Activated naive CD4-positive, alpha-beta T cell treated with anti-CD3 and anti-CD28 coated beads for 36 hours (primary cell): ENCODE data around the gene IKZF2. TPM values are rescaled to one million over a fixed set of nuclear protein-coding genes. Genes with fewer than 3 reads are reported as not detected.

Source experiments
- CTCF ChIA-PET: fragments of 350-600 bp; sonication (Branson Sonifier 250); formaldehyde crosslinking; loops from one replicate; lab custom pipeline; 2021; ENCODE audit warnings: antibody characterized with exemption; lab: Charles Lee
- DNase-seq: peaks from one replicate; pipeline ENCODE4 v3.0.0-alpha.2; 2020
- H3K27ac Mint-ChIP-seq: one replicate; pipeline ENCODE4 v1.8.0; 2021; ENCODE audit warnings: mild to moderate bottlenecking, mixed read lengths
- H3K27me3 Mint-ChIP-seq: one replicate; pipeline ENCODE4 v1.8.0; 2021; ENCODE audit warnings: low read depth, mixed read lengths
- H3K36me3 Mint-ChIP-seq: one replicate; pipeline ENCODE4 v1.8.0; 2021; ENCODE audit warnings: low read depth, mixed read lengths
- H3K4me1 Mint-ChIP-seq: one replicate; pipeline ENCODE4 v1.8.0; 2021; ENCODE audit warnings: low read depth, mixed read lengths
- H3K4me3 Mint-ChIP-seq: one replicate; pipeline ENCODE4 v1.8.0; 2021; ENCODE audit warnings: mild to moderate bottlenecking, moderate library complexity, mixed read lengths
- H3K9me3 Mint-ChIP-seq: one replicate; pipeline ENCODE4 v1.8.0; 2021; ENCODE audit warnings: mixed read lengths
- intact Hi-C: fragments of 100-400 bp; cut with micrococcal nuclease; formaldehyde crosslinking; loops from one replicate; pipeline ENCODE4 v1.15.1; 2023
- total RNA-seq, 2 experiments: library from RNA; stranded (reverse); gene quantifications; one replicate each; pipeline ENCODE4 v1.2.3, GENCODE V29; 2021

IKZF2 gene
- total RNA-seq, 2 experiments from 2014 or later, result 1.6 to 1.7 TPM

GRCh38 chr2:213149949-213150314 is 1.5 kb downstream of the IKZF2 start:
- Mint-ChIP-seq H3K4me1 (peaks cover 17% of the 10 kb centered on the region), H3K9me3 (no peaks in the 10 kb centered on the region), H3K27me3 (peaks cover 50% of the 10 kb centered on the region), H3K36me3 (no peaks in the 10 kb centered on the region), H3K4me3 (peak overlapping the region; percentile 71), H3K27ac (no peak overlapping the region)
- intact Hi-C loops, result loop anchor here (2.0 kb wide), 2 partner anchors 31 to 135 kb away; partner anchors contain the start of gene SPAG16
- DNase-seq, result no peak
- CTCF ChIA-PET, result interaction anchor here (1.0 kb wide), 1 partner anchor 419 kb away, joined by 4 read pairs; no protein-coding TSS in a partner anchor

GRCh38 chr2:213149294-213149875 is 2.0 kb downstream of the IKZF2 start:
- H3K9me3 Mint-ChIP-seq, result no peaks in the 10 kb centered on the region
- no peak for DNase-seq
- H3K4me1 Mint-ChIP-seq, result peaks cover 17% of the 10 kb centered on the region
- intact Hi-C loops, result no loop called here
- peaks cover 47% of the 10 kb centered on the region for H3K27me3 Mint-ChIP-seq
- peak overlapping the region; percentile 71 for H3K4me3 Mint-ChIP-seq
- no peak overlapping the region for H3K27ac Mint-ChIP-seq
- CTCF ChIA-PET, result interaction anchor here (0.6 to 1.8 kb wide), 3 partner anchors 14 to 419 kb away, joined by 4 to 5 read pairs (median 4); no protein-coding TSS in a partner anchor
- H3K36me3 Mint-ChIP-seq, result no peaks in the 10 kb centered on the region

GRCh38 chr2:213148572-213149261 is 2.7 kb downstream of the IKZF2 start:
- H3K4me3 Mint-ChIP-seq, result peak overlapping the region; percentile 29
- no peaks in the 10 kb centered on the region for H3K36me3 Mint-ChIP-seq
- intact Hi-C loops, result no loop called here
- H3K27ac Mint-ChIP-seq, result no peak overlapping the region
- no peak for DNase-seq
- peaks cover 17% of the 10 kb centered on the region for H3K4me1 Mint-ChIP-seq
- peaks cover 44% of the 10 kb centered on the region for H3K27me3 Mint-ChIP-seq
- H3K9me3 Mint-ChIP-seq, result no peaks in the 10 kb centered on the region
- CTCF ChIA-PET, result interaction anchor here (1.8 kb wide), 1 partner anchor 28 kb away, joined by 4 read pairs; no protein-coding TSS in a partner anchor

DNA sequence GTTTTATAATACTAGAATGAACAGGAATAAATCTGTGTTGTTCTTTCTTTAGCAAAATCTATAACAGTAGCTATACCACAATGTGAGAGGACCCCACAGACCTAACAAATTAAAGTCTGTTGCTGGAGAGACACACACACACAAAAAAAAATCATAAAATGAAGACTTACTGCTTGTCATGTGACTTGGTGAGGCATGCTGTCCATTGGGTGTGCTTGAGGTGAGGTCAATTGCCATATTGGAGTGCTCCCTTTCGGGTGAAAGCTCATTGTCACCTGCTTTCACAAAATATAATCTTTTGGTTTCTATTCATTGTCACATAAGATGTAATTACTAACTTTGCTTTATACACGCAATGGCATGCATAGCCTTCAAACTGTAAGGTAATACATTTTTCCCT is 3.9 kb downstream of the IKZF2 start:
- no peak overlapping the region for H3K27ac Mint-ChIP-seq
- CTCF ChIA-PET, result interaction anchor here (1.8 kb wide), 1 partner anchor 27 kb away, joined by 4 read pairs; no protein-coding TSS in a partner anchor
- H3K4me3 Mint-ChIP-seq, result no peak overlapping the region
- no peaks in the 10 kb centered on the region for H3K36me3 Mint-ChIP-seq
- H3K27me3 Mint-ChIP-seq, result peaks cover 37% of the 10 kb centered on the region
- peaks cover 16% of the 10 kb centered on the region for H3K4me1 Mint-ChIP-seq
- no peaks in the 10 kb centered on the region for H3K9me3 Mint-ChIP-seq
- no peak for DNase-seq
- intact Hi-C loops, result no loop called here

GRCh38 chr2:213145715-213146242 is 5.6 kb downstream of the IKZF2 start:
- intact Hi-C loops, result no loop called here
- no peak for DNase-seq
- no peak overlapping the region for H3K4me3 Mint-ChIP-seq
- no peak overlapping the region for H3K27ac Mint-ChIP-seq
- H3K4me1 Mint-ChIP-seq, result peaks cover 8% of the 10 kb centered on the region
- CTCF ChIA-PET, result interaction anchor here (1.4 to 2.2 kb wide), 2 partner anchors 8 to 14 kb away, joined by 4 to 6 read pairs; no protein-coding TSS in a partner anchor
- H3K9me3 Mint-ChIP-seq, result no peaks in the 10 kb centered on the region
- peaks cover 30% of the 10 kb centered on the region for H3K27me3 Mint-ChIP-seq
- no peaks in the 10 kb centered on the region for H3K36me3 Mint-ChIP-seq

- CTCF ChIA-PET, result no interaction called here
Measured at GRCh38 chr2:213137064-213137463, 14.3 kb downstream of the IKZF2 start.

GRCh38 chr2:213129311-213129710 is 22.1 kb downstream of the IKZF2 start:
- no peak overlapping the region for H3K27ac Mint-ChIP-seq
- no peaks in the 10 kb centered on the region for H3K4me1 Mint-ChIP-seq
- no peaks in the 10 kb centered on the region for H3K36me3 Mint-ChIP-seq
- no peaks in the 10 kb centered on the region for H3K9me3 Mint-ChIP-seq
- peaks cover 6% of the 10 kb centered on the region for H3K27me3 Mint-ChIP-seq
- H3K4me3 Mint-ChIP-seq, result no peak overlapping the region
- no peak for DNase-seq
- intact Hi-C loops, result no loop called here
- CTCF ChIA-PET, result no interaction called here

More at GRCh38 chr2:213137064-213137463, 14.3 kb downstream of the IKZF2 start:
- no peak for DNase-seq
- Mint-ChIP-seq H3K4me3 (no peak overlapping the region), H3K4me1 (no peaks in the 10 kb centered on the region), H3K36me3 (peaks cover 2% of the 10 kb centered on the region), H3K27ac (no peak overlapping the region), H3K27me3 (peaks cover 9% of the 10 kb centered on the region), H3K9me3 (no peaks in the 10 kb centered on the region)
- intact Hi-C loops, result no loop called here

- intact Hi-C loops, result no loop called here
- H3K27ac Mint-ChIP-seq, result no peak overlapping the region
- H3K9me3 Mint-ChIP-seq, result no peaks in the 10 kb centered on the region
- CTCF ChIA-PET, result no interaction called here
- peaks cover 7% of the 10 kb centered on the region for H3K27me3 Mint-ChIP-seq
- DNase-seq, result no peak
- no peaks in the 10 kb centered on the region for H3K36me3 Mint-ChIP-seq
- no peak overlapping the region for H3K4me3 Mint-ChIP-seq
- no peaks in the 10 kb centered on the region for H3K4me1 Mint-ChIP-seq
Measured at GRCh38 chr2:213125646-213126347, 25.6 kb downstream of the IKZF2 start.

- Mint-ChIP-seq H3K27ac (no peak overlapping the region), H3K4me1 (peaks cover 9% of the 10 kb centered on the region), H3K9me3 (no peaks in the 10 kb centered on the region), H3K4me3 (no peak overlapping the region), H3K27me3 (peaks cover 9% of the 10 kb centered on the region), H3K36me3 (no peaks in the 10 kb centered on the region)
- CTCF ChIA-PET, result interaction anchor here (0.7 to 1.1 kb wide), 2 partner anchors 10 to 176 kb away, joined by 3 read pairs; no protein-coding TSS in a partner anchor
- intact Hi-C loops, result no loop called here
- no peak for DNase-seq
Measured at GRCh38 chr2:213122725-213123124, 28.7 kb downstream of the IKZF2 start.

DNA sequence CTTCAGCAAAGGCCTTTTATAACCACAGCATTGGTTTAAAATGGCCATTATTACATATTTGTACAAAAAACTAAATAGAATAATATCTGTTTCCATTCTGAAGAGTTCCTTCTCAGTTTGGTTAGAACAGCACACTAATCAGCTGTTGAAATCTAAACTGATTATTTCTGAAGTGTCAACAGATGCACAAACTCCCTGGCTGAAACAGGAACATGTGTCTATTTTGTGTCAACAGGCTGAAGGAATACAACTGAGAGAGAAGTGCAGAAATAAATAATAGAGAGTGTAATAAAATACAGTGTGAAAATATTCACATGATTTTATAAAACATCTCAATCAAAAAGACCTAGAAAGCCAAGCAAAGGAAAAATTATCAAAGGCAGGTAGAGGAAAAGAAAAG is 29.7 kb downstream of the IKZF2 start:
- no peak overlapping the region for H3K4me3 Mint-ChIP-seq
- no peaks in the 10 kb centered on the region for H3K36me3 Mint-ChIP-seq
- no peak overlapping the region for H3K27ac Mint-ChIP-seq
- H3K27me3 Mint-ChIP-seq, result peaks cover 9% of the 10 kb centered on the region
- intact Hi-C loops, result no loop called here
- H3K9me3 Mint-ChIP-seq, result no peaks in the 10 kb centered on the region
- CTCF ChIA-PET, result interaction anchor here (1.1 kb wide), 1 partner anchor 9 kb away, joined by 3 read pairs; no protein-coding TSS in a partner anchor
- DNase-seq, result no peak
- H3K4me1 Mint-ChIP-seq, result peaks cover 9% of the 10 kb centered on the region

DNA sequence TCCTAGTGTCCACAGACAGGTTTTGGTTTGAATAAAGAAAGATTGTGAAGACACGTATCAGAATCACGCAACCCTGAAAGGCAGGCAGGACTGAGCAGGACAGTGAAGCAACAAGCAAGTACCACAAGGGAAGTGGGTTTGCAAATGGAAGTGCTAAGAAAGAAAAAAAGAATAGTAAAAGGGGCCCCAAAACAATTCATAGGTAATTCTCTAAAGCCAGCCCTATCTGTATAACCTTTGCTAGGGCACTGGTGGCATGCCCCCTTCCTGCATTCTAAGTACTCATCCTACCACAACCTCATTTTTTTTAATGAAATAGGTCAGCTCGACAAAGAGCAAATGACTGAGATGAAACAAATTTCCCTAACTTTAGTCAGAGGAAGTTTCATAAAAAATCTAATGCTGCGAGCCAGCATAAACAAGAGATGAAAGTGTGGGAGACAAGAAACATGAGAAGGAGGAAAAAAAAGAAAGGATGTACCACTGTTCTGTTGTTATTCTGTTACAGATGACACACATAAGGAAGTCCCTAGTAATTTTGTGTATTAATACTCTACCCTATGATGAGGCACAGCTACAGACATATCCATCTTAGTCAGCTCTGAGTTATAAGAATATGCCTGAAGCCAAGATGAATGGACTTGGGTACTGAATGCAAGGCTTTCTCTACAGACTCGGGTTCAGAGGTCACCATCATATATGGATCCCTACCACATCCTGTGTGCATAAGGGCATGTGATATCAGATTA is 32.2 kb downstream of the IKZF2 start:
- CTCF ChIA-PET, result no interaction called here
- H3K36me3 Mint-ChIP-seq, result no peaks in the 10 kb centered on the region
- intact Hi-C loops, result loop anchor here (1.0 to 2.0 kb wide), 4 partner anchors 18 to 204 kb away; partner anchors contain the start of gene IKZF2
- no peaks in the 10 kb centered on the region for H3K9me3 Mint-ChIP-seq
- H3K27ac Mint-ChIP-seq, result peak overlapping the region; percentile 23
- H3K4me3 Mint-ChIP-seq, result no peak overlapping the region
- peak; percentile 6 for DNase-seq
- H3K4me1 Mint-ChIP-seq, result peaks cover 9% of the 10 kb centered on the region
- peaks cover 6% of the 10 kb centered on the region for H3K27me3 Mint-ChIP-seq
